OCI-LY1 (cell line): ENCODE data around the gene RFX1.

ENCODE experiments used
- H2AFZ ChIP-seq: fragments of 200-600 bp; sonication (generic), shearing (Covaris generic); 2 replicates; pipeline ENCODE4 v1.6.0; 2014; ENCODE audit warnings: antibody characterized with exemption, mild to moderate bottlenecking, low read length
- H3F3A ChIP-seq: fragments of 200-600 bp; sonication (generic), shearing (Covaris generic); 2 replicates; pipeline ENCODE4 v1.6.0; 2014; ENCODE audit warnings: mild to moderate bottlenecking, antibody characterized with exemption, low read length, moderate library complexity; ENCODE audit not compliant: insufficient read depth
- H3K27ac ChIP-seq: fragments of 200-600 bp; sonication (generic); 2 replicates; pipeline ENCODE4 v1.5.1; 2014; ENCODE audit warnings: low read length, mixed run types, mild to moderate bottlenecking, low read depth; ENCODE audit not compliant: poor library complexity, severe bottlenecking
- H3K27me3 ChIP-seq: fragments of 200-600 bp; sonication (generic); 2 replicates; pipeline ENCODE4 v1.6.0; 2014; ENCODE audit warnings: antibody characterized with exemption, mild to moderate bottlenecking, low read length, moderate library complexity; ENCODE audit not compliant: insufficient read depth
- H3K36me3 ChIP-seq: fragments of 200-600 bp; sonication (generic); 2 replicates; pipeline ENCODE4 v1.6.1; 2014; ENCODE audit warnings: mild to moderate bottlenecking, antibody characterized with exemption, low read length, moderate library complexity, mixed read lengths; ENCODE audit not compliant: insufficient read depth
- H3K4me1 ChIP-seq: fragments of 200-600 bp; sonication (generic); 2 replicates; pipeline ENCODE4 v1.5.1; 2014; ENCODE audit warnings: mild to moderate bottlenecking, low read length, moderate library complexity; ENCODE audit not compliant: insufficient read depth, severe bottlenecking
- H3K4me2 ChIP-seq: fragments of 200-600 bp; sonication (generic), shearing (Covaris generic); 2 replicates; pipeline ENCODE4 v1.6.1; 2014; ENCODE audit warnings: low read length
- H3K4me3 ChIP-seq: fragments of 200-600 bp; sonication (generic); 2 replicates; pipeline ENCODE4 v1.5.1; 2014; ENCODE audit warnings: low read length, low read depth, mild to moderate bottlenecking, mixed read lengths; ENCODE audit not compliant: poor library complexity, severe bottlenecking
- H3K79me2 ChIP-seq: fragments of 200-600 bp; shearing (Covaris generic); 2 replicates; pipeline ENCODE4 v1.6.1; 2016; ENCODE audit warnings: mixed run types, low read length, mixed read lengths; ENCODE audit not compliant: insufficient read depth
- H3K9ac ChIP-seq: fragments of 200-600 bp; sonication (generic), shearing (Covaris generic); 2 replicates; pipeline ENCODE4 v1.6.1; 2014; ENCODE audit warnings: mild to moderate bottlenecking, low read length, mixed read lengths
- H3K9me2 ChIP-seq: fragments of 200-600 bp; sonication (generic), shearing (Covaris generic); 2 replicates; pipeline ENCODE4 v1.6.1; 2014; ENCODE audit warnings: low read depth, mild to moderate bottlenecking, low read length, mixed read lengths
- H3K9me3 ChIP-seq: fragments of 200-600 bp; shearing (Covaris generic); 2 replicates; pipeline ENCODE4 v1.6.1; 2014; ENCODE audit warnings: low read length, mixed read lengths
- H4K20me1 ChIP-seq: fragments of 200-600 bp; sonication (generic), shearing (Covaris generic); 2 replicates; pipeline ENCODE4 v1.6.0; 2016; ENCODE audit warnings: mild to moderate bottlenecking, low read length; ENCODE audit not compliant: insufficient read depth
- EZH2 ChIP-seq: fragments of 200-600 bp; sonication (generic), shearing (Covaris generic); IDR thresholded peaks from 2 replicates; pipeline ENCODE4 v1.8.0; 2017; ENCODE audit warnings: borderline replicate concordance, mixed run types, mild to moderate bottlenecking, antibody characterized with exemption, low read length, moderate library complexity, mixed read lengths
- TF ChIP-seq, protein P1 (sequence below): fragments of 200-600 bp; sonication (generic), shearing (Covaris generic); IDR thresholded peaks from 2 replicates; pipeline ENCODE4 v1.5.1; 2017; ENCODE audit warnings: mild to moderate bottlenecking, antibody characterized with exemption, low read length, moderate library complexity, mixed read lengths

Gene RFX1

DNA sequence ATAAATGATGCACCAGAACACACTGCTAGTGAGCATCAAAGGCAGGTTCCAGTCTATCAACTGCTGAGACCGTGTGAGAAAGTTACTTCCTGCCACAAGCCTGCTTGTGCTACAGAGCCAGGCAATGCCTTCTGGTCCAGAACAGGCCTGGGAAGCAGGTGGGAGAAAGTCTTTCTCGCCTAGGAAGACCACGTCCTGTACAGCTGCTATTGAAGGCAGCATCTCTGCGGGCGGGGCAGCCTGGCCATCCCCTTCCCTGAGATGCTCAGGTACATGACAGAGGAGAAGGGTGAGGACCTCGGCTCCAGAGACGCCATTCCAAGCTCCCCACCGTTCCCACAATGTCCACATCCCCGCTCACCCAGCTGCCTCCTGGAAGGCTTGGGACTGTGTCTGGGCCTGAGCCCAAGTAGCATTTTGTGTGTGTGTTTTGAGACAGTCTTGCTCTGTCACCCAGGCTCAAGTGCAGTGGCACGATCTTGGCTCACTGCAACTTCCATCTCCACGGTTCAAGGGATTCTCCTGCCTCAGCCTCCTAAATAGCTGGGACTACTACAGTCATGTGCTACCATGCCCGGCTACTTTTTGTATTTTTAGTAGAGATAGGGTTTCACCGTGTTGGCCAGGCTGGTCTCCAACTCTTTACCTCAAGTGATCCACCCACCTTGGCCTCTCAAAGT lies 3.4 kb downstream of the RFX1 start:
- no peaks in the 10 kb centered on the region; the same call in 1 of the 2 replicates for H3F3A ChIP-seq
- H3K4me3 ChIP-seq, result peak overlapping the region; percentile 10
- H3K79me2 ChIP-seq, result no peaks in the 10 kb centered on the region
- H3K9ac ChIP-seq, result peak overlapping the region; percentile 51
- peak overlapping the region; percentile 92 for H3K27ac ChIP-seq
- H3K36me3 ChIP-seq, result peaks cover 8% of the 10 kb centered on the region
- no peaks in the 10 kb centered on the region for H4K20me1 ChIP-seq
- H3K9me2 ChIP-seq, result no peaks in the 10 kb centered on the region
- H3K4me1 ChIP-seq, result peaks cover 52% of the 10 kb centered on the region
- H2AFZ ChIP-seq, result peak overlapping the region; percentile 0; the same call in 1 of the 2 replicates
- H3K27me3 ChIP-seq, result no peaks in the 10 kb centered on the region
- 0 out of 2 replicates have a peak, but pooled peaks cover 7% of the 10 kb centered on the region for H3K9me3 ChIP-seq
- peak overlapping the region; percentile 33 for H3K4me2 ChIP-seq
- TF ChIP-seq, protein P1, sequence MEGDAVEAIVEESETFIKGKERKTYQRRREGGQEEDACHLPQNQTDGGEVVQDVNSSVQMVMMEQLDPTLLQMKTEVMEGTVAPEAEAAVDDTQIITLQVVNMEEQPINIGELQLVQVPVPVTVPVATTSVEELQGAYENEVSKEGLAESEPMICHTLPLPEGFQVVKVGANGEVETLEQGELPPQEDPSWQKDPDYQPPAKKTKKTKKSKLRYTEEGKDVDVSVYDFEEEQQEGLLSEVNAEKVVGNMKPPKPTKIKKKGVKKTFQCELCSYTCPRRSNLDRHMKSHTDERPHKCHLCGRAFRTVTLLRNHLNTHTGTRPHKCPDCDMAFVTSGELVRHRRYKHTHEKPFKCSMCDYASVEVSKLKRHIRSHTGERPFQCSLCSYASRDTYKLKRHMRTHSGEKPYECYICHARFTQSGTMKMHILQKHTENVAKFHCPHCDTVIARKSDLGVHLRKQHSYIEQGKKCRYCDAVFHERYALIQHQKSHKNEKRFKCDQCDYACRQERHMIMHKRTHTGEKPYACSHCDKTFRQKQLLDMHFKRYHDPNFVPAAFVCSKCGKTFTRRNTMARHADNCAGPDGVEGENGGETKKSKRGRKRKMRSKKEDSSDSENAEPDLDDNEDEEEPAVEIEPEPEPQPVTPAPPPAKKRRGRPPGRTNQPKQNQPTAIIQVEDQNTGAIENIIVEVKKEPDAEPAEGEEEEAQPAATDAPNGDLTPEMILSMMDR, result no peak
- no peak for TF ChIP-seq EZH2

DNA sequence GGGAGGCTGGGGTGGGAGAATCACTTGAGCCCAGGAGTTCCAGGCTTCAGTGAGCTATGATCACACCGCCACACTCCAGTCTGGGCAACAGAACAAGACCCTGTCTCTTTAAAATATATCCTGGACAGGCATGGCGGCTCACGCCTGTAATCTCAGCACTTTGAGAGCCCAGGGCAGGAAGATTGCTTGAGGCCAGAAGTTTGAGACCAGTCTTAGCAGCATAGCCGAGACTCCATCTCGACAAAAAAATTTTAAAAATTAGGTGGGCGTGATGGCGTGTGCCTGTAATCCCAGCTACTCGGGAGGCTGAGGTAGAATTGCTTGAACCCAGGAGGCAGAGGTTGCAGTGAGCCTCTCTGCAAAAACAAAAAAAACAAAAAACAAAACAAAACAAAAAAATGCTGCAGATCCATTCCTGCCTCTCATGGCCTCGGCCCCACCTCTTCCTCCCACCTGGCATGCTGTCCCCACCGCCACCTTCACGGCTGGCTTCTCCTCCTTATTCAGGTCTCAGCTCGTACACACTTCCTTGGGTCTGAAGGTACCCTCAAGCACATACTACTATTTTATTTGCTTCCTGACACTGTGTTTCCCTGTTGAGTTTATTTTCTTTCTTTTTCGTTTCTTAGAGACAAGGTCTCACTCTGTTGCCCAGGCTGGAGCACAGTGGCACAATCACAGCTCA lies 5.3 kb downstream of the RFX1 start:
- Histone ChIP-seq H3K27me3 (no peaks in the 10 kb centered on the region), H3K9me3 (0 out of 2 replicates have a peak, but pooled peaks cover 7% of the 10 kb centered on the region), H3F3A (no peaks in the 10 kb centered on the region; the same call in 1 of the 2 replicates), H3K79me2 (no peaks in the 10 kb centered on the region), H2AFZ (no peak overlapping the region), H3K27ac (peak overlapping the region; percentile 29), H3K9ac (no peak overlapping the region; the same call in 1 of the 2 replicates), H3K9me2 (no peaks in the 10 kb centered on the region), H3K4me2 (no peak overlapping the region; the same call in 1 of the 2 replicates), H3K4me3 (no peak overlapping the region), H3K36me3 (peaks cover 8% of the 10 kb centered on the region), H4K20me1 (no peaks in the 10 kb centered on the region), H3K4me1 (peaks cover 47% of the 10 kb centered on the region)
- TF ChIP-seq, protein P1, result no peak
- TF ChIP-seq EZH2, result no peak

DNA sequence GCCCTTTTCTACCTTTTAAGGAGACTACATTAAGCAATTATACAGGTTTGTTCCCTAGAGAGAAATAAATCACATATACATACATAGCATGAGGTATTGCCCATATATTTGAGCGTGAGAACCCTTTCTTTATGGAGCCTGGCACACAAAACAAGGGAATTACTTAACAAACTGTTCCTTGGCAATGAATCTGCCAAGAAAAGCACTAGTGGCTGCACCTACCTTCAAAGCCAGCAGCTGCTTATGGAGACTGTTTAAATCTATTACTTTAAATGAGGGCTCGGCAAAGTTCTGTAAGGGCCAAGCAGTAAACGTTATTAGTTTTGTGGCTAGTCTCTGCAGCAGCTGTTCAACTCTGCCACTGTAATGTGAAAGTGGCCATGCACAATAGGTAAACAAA lies 7.0 kb downstream of the RFX1 start:
- H3K4me2 ChIP-seq, result no peak overlapping the region
- H3K79me2 ChIP-seq, result no peaks in the 10 kb centered on the region
- H4K20me1 ChIP-seq, result no peaks in the 10 kb centered on the region
- no peak overlapping the region for H3K9ac ChIP-seq
- no peaks in the 10 kb centered on the region for H3F3A ChIP-seq
- no peak for TF ChIP-seq EZH2
- TF ChIP-seq, protein P1, result no peak
- no peaks in the 10 kb centered on the region for H3K9me2 ChIP-seq
- no peak overlapping the region for H2AFZ ChIP-seq
- H3K4me3 ChIP-seq, result no peak overlapping the region
- H3K36me3 ChIP-seq, result peaks cover 8% of the 10 kb centered on the region
- H3K27ac ChIP-seq, result no peak overlapping the region
- H3K27me3 ChIP-seq, result no peaks in the 10 kb centered on the region
- 0 out of 2 replicates have a peak, but pooled peaks cover 7% of the 10 kb centered on the region for H3K9me3 ChIP-seq
- H3K4me1 ChIP-seq, result peaks cover 32% of the 10 kb centered on the region
